ENCODE measurements around the gene LTB.

DNA sequence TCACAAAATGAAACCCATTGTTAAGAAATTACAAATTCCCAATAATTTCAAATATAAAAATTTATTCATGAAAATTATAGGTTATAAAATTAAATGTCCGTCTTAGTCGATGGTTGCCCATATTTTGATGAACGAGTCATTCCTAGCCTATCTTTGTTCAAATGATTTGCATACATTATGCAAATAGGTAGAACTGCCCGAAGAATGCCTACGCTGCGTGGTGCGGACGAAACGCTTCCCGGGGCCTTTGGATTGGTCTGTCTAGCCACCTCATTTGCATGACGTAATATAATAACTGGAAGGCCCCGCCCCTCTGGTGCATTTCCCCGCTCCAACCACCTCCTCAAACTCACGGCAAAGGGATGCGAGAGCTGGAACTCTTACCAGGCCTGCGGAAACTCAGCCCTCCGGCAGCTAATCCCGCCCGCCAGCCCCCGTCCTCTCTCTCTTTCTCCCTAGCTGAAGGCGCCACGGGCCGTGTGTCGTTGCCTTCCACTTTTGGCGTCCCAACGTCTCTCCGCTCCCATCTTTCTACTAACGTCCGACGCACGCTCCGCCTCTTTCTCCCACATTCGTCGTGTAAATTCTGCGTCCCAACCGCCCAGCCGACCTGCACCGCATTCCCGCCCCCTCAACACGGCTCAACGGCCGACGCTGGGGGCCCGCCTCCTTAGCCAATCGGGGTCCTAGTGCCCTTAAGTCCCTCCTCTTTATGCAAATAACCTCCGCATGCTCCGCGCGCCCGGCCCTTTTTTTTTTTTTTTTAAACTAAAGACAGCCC is 37.8 kb upstream of the LTB start:
- TF ChIP-seq, protein P1, sequence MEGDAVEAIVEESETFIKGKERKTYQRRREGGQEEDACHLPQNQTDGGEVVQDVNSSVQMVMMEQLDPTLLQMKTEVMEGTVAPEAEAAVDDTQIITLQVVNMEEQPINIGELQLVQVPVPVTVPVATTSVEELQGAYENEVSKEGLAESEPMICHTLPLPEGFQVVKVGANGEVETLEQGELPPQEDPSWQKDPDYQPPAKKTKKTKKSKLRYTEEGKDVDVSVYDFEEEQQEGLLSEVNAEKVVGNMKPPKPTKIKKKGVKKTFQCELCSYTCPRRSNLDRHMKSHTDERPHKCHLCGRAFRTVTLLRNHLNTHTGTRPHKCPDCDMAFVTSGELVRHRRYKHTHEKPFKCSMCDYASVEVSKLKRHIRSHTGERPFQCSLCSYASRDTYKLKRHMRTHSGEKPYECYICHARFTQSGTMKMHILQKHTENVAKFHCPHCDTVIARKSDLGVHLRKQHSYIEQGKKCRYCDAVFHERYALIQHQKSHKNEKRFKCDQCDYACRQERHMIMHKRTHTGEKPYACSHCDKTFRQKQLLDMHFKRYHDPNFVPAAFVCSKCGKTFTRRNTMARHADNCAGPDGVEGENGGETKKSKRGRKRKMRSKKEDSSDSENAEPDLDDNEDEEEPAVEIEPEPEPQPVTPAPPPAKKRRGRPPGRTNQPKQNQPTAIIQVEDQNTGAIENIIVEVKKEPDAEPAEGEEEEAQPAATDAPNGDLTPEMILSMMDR (conservative IDR thresholded peaks at IDR 0.05; ENCODE audit: low read depth, low read length), result no peak
- TF ChIP-seq EZH2 (IDR thresholded peaks at IDR 0.05; ENCODE audit: borderline replicate concordance, low read depth, low read length, poor library complexity, severe bottlenecking), result no peak

All from A673 (cell line).